Pulmonary artery endothelial cell (primary cell): ENCODE measurements around the gene ZNF580. TPM values are rescaled to one million over a fixed set of nuclear protein-coding genes. Genes with fewer than 3 reads are reported as not detected.

ENCODE experiments used
- DNase-seq: peaks from one replicate; pipeline ENCODE4 v3.0.0-alpha.2; 2011; ENCODE audit warnings: low read depth, low spot score
- total RNA-seq: library from RNA; depleted of rRNA; stranded (reverse); fragments of >200 nt; gene quantifications from 2 replicates; pipeline ENCODE4 v1.2.3, GENCODE V29; 2014

Gene ZNF580
- total RNA-seq, 1 donor from 2014 or later = 2.5 TPM

DNA sequence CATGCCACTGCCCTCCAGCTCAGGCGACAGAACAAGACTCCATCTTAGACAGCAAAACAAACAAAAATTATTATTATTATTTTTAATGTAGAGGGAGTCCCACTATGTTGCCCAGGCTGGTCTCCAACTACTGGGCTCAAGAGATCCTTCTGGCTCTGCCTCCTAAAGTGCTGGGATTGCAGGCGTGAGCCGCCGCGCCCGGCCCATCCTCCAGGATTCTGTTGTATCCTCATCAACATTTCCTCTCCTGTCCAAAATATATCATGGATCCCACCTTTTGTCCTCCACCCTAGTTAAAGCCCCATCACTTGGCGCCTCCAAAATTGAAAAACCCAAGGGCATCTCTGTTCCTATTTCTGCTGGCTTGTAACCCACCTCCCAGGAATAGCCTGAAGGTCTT, 17.7 kb upstream of the ZNF580 start:
- DNase-seq = no peak

DNA sequence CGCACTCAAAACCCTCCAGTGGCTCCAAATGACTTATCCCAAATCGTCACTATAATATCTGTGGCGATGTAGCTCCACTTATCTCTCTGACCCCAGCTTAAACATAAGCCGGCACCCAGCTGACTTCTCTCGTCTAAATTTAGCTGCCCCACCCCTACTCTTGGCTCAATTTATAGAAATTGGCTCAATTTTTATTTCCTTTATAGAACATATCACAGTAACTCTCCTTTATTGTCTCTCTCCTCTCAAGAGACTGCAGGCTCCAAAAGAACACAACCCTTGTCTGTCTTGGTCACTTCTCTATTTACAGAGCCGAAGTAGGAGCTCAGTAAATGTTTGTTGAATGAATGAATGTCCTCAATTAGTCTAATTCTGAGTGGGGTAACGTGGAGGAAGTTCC, 17.2 kb upstream of the ZNF580 start:
- no peak for DNase-seq

DNA sequence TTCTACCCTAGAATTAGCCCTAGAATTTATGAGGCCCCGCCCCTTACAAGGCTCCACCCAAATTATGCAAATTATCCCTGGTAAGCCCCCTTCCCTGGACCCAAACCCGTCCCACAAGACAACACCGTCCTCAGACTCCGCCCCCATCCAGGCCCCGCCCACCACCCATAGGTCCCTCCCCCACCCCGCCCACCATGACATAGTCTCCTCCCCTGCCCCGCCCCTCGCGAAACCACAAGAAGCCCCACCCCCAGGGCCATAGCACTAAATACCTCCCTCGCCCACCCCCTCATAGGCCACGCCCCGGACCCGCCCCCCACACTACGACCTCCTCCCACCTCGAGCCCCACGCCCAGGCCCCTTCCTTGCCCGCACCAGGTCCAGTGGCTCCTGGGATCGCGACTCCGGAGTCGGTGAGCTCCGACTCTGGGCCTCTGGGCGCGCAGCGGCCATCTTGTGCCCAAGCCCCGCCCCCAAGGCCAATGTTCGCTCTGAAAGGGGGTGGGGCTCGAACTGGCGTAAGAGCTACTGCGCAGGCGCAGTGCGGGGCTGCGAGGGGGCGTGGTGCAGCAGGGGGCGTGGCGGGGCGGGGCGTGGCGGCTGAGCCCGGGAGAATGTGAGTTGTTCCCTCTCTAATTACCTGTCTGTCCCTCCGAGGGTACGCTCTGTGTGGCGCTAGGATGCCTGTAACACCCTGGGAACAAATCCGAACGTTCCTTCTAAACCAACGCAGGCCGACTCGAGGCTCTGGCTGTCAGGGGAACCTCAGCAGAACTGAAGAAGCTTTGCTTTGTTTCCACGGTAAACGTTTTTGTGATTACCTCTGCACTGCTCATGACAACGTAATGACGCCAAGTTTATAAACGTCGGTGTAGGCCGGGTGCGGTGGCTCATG, 16.4 kb upstream of the ZNF580 start, which contains the start of gene ZNF784:
TSS of gene ZNF784 (minus strand) at position 458 of the 895 bp plus-strand sequence. CDS start at position 453, 5 bp downstream.
- DNase-seq = peak; percentile 64

DNA sequence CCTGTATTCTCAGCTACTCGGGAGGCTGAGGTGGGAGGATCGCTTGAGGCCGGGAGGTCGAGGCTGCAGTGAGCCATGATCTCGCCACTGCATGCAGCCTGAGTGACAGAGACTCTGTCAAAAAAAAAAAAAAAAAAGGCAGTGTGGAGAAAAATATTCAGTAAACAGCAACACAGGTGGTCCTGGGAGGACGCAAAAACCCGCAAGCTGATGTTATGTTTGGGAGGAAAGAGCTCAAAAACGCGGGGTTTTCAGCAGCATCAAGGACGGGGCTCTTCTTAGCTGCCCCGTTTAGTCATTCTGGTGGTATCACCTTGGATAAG, 15.8 kb upstream of the ZNF580 start:
- no peak for DNase-seq

DNA sequence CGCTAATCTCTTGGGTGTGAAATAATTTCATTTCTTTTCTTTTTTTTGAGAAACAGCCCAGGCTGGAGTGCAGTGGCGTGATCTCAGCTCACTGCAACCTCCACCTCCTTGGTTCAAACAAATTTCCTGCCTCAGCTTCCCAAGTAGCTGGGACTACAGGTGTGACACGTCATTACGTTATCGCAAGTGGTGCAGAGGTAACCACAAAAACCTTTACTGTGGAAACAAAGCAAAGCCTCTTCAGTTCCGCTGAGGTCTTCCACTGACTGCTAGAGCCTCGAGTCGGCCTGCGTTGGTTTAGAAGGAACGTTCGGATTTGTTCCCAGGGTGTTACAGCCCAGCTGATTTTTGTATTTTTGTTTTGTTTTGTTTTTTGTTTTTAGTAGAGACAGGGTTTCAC, 14.5 kb upstream of the ZNF580 start:
- no peak for DNase-seq

DNA sequence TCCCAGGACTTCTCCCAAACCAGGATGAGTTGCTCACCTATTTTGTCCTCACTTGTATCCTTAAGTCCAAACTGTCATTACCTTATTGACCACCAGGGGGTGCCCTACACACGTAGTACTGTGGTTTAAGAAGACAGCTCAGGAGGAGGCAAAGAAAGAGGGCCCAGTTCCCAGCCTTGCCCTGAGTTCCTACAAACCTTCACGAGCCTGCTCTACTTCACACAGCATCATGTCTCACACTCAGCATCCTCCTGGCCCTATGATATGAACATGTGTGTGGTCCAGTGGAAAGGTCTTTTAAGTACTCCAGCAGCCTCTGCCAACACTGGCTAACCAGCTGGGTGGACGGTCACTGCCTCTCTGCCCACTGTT, 8.4 kb upstream of the ZNF580 start:
- DNase-seq = peak; percentile 88

DNA sequence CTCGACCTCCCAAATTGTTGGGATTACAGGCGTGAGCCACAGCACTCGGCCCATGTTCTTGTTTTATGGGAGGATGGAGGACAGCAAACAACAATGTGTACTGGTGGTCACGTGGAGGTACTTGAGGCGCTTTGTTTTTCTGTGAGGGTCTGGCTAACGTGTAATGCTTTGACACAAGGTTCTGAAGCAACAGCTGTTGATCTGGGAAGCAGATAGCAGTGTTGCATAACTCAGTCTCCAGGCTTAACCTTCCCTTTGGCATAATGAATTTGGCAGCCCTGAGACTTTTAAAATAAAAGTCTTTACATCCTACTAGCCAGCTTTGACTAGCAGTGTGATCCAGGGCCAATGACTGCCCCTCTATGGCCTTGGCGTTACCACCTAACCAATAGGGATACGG, 6.9 kb upstream of the ZNF580 start:
- no peak for DNase-seq

DNA sequence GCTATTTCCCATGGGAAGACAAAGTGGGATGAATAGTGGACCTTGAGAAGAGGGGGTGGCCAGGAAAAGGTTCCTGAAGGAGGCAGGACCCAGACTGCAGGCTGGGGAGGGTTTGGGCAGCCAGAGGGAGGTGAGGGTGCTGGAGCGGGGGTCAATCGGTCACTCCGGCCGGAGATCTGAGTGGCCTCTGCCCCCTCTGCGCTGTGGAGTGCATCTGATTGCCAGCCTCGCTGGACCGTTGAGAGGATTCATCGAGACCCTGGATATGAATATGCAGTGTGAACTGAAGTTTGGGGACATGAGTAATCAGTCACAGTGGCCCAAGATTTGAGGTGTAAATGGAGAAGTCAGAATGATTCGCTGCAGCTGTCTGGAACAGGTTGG, 5.5 kb upstream of the ZNF580 start:
- no peak for DNase-seq

DNA sequence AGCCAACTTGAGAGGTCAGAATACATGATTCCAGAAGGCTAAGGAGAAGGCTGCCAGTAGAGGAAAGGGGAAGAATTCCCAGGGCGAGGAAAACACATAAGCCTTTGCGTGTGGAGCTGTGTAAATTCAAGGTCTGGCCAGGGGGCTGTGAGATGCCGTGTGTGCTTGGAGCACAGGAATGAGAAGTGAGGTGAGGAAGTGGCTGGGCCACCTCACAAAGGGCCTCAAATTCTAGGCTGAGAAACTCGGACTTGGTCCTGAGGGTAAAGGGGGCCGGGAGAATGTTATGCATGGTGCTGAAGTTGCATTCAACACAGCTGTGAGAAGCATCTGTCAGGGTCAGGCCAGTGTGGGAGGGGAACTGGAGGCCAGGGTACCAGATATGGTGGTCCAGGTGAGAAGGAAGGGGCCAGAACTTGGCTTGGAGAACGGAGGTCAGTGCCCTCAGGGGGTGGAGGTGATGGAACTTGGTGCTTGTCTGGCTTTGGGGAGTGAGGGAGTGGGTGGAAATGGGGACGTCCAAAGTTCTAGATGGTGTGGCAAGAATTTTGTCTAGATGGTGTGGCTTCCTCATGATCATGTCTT, 4.9 kb upstream of the ZNF580 start:
- no peak for DNase-seq

DNA sequence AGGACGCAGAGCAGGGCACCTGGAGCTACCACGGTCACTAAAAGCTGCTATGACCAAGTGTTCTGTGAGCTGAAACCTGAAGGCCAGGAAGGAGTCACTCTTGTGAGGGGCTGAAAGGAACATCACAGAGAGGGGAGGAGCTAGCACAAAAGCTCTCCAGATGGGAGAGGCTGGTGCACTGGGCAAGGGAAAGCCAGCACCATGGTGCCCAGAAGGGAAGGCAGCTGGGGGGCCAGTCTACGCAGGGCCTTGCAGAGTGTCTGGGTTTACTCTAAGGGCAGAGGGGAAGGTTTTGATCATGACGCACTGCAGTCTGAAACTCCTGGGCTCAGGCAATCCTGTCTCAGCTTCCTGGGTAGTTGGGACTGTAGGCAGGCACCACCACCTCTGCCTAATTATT, 4.1 kb upstream of the ZNF580 start:
- no peak for DNase-seq

DNA sequence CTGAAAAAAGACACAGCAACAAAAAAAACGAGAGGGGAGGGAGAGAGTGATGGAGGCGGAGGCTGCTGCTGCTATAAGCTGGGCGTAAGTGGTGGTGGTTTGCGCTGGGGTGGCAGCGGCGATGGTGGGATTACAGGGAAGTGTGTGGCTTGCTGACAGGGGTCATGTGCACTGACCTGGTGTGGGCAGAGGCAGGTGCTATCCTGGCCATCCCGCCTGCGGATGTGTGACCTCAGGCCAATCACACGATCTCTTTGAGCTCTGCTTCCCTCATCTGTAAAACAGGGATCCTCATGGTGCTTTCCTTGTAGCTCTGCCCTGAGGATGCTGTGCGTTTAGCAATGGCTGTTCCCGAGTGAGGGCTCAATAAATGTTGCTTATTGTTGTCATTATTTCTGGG, 3.3 kb upstream of the ZNF580 start:
- DNase-seq = no peak

DNA sequence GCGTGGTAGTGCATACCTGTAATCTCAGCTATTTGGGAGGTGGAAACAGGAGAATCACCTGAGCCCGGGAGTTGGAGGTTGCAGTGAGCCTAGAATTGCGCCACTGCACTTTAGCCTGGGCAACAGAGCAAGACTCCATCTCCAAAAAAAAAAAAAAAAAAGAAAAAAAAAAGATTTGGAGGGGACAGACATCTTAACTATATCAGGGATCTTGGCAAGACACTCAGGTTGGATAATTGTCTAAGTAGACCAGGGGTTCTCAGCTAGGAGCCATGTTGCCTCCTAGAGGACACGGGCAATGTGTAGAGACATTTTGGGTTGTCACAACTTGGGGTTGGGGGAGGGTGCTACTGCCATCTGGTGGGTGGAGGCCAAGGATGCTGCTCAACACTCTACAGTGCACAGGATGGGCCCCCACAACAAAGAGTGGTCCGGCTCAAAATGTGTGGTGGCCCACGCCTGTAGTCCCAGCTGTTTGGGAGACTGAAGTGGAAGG, 1.9 kb upstream of the ZNF580 start:
- DNase-seq = no peak

DNA sequence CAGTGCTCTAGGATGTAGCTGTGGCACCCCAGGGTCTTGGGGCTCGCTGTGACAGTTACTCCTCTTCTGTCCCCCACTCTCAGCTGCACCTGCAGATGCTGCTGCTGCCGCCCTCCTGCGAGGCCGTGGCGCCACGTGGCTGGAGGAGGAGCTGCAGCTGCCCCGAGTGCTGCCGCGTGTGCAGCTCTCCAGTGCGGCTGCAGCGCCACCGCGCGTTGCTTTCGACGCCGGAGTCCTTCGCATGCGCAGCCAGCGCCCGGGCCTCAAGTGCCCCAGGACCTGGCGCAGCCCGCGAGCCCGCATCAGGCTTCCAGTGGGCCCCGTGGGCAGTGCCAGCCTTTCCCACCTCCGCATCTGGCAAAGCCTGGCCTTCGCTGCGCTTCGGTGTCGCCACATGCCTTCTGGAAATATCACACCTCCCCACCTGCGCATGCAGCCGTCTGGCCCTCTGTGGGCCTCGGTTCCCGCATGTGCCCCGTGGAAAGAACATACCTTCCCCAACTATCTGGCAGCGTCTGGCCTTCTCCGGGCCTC, 692 bp upstream of the ZNF580 start:
- DNase-seq = no peak

DNA sequence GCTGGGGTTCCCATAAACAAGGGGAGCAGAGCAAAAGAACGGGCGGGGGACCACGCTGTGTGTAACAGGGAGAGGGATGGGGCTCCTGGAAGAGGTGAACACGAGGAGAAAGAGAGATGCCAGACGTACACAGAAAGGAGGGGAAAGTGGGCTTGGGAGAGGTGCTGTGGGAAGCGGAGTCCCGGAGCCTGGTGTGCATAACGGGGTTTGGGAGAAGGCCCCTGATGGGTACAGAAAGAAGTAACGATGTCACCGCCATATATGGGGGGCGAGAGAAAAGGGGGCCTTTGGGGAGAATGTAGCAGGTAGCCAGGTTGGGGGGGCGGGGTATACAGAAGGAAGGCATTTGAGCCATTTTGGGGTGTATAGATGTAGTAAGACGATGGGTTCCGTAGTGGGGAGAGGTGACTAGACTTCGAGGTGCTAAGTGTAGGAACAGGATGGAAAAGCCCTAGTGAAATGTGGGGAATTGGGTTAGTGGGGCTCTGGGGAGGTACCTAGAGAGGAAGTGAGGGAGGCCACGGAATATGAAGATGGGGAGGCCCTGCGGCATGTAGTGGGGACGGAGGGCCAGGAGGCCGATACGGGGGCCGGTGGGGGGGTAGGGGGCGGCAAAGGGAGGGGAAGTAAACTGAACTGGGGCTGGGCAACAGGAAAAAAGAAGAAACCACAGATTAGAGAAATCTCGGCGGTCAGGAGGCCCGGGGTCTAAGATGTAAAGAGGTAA, 787 bp downstream of the ZNF580 start:
- no peak for DNase-seq

DNA sequence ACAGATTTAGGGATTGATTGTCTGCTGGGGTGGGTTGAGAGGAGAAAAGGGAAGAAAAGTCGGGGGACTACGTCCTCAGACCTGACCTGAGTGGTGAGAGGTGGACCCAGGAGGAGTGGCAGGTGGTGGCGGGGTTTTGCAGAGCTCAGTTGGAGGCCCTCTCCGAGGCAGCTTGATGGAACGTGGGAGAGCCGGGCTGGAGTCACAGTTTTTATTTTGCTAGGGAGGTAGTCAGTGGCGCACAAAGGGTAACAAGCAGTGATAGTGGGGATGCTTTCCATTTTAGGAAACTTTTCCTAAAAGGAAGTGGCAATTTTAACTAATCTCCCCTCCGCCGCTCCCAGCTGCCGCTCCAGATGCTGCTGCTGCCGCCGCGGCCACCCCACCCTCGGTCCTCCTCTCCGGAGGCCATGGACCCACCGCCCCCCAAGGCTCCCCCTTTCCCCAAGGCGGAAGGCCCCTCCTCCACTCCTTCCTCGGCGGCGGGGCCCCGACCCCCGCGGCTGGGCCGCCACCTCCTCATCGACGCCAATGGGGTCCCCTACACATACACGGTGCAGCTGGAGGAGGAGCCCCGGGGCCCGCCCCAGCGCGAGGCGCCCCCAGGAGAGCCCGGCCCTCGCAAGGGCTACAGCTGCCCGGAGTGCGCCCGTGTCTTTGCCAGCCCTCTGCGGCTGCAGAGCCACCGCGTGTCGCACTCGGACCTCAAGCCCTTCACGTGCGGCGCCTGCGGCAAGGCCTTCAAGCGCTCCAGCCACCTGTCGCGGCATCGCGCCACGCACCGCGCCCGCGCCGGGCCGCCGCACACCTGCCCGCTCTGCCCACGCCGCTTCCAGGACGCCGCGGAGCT, 1.6 kb downstream of the ZNF580 start:
- DNase-seq = no peak

DNA sequence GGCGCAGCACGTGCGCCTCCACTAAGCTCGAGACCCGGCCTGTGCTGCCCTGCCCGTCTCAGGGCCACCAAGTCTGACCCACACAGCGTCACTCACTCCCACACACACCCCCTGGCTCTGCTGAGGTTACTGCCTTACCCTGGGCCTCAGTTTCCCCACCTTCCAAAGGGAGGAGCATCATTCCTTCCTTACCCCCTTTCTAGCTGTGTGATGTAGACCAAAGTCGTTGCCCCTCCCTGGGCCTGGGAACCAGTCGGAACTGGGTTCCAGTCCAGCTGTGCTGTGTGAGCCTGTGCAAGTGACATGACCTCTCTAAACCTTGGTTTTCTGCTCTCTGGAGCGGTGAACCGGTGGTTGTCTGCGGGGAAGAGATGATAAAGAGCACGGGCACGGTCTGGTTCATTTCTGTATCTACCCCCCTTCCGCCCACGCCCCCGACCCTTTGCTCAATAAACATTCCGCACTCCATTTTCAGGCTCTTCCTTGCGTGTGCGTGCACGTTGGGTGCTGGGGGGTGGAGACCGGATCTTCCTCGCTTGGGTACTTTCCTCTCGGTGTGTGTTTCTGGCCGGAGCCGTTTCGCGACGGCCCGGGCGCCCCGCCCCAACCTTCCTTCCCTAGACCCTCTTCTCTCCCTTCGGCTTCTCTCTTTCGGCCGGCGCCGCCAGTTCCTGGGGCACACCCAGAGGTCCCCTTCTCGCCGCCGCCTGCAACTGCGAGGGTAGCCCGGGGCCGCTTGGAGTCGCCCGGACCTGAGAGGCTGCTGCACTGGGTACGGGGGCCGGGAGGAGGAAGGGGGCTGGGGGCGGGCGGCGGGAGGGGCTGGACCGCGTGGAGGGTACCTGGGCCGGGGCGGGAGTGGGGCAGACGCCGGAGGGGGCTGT, 2.4 kb downstream of the ZNF580 start, which contains the start of gene ZNF581:
TSS of gene ZNF581 (plus strand) at position 647 of the 884 bp plus-strand sequence. CDS start 923 bp downstream, outside the sequence.
- DNase-seq = no peak

DNA sequence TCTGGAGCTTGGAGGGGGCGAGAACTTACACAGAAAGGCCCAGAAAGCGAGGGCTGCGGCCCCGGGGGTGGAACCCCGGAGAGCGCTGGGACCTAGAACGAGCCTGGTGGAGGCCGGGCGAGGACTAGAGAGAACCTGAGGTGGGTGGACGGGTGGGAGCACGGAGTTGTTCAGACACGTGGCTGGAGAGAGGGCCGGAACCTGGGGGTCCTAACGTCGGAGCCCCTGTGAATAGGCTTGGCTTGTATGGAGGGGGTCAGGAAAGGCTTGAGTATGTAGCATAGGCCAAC, 3.0 kb downstream of the ZNF580 start:
- no peak for DNase-seq

DNA sequence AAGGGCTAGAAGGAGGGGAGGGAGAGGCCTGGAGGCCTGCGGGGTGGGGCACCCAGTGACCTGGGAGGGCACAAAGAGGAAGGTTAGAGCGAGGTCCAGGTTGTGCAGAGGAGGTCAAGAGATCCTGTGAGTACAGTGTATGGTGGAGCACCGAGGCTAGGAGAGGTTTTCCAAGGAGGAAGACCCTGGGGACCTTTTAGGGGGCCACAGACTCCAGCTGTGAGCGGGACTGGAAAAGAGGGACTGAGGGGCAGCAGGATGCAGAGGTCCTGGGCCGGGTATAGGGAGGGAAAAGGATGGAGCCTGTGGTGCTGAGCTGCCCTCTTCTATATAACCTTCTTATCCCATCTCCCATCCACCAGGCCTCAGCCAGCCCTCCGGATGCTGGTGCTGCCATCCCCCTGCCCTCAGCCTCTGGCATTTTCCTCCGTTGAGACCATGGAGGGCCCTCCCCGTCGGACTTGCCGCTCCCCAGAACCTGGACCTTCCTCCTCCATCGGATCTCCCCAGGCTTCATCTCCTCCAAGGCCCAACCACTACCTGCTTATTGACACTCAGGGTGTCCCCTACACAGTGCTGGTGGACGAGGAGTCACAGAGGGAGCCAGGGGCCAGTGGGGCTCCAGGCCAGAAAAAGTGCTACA, 3.5 kb downstream of the ZNF580 start:
- DNase-seq = no peak

DNA sequence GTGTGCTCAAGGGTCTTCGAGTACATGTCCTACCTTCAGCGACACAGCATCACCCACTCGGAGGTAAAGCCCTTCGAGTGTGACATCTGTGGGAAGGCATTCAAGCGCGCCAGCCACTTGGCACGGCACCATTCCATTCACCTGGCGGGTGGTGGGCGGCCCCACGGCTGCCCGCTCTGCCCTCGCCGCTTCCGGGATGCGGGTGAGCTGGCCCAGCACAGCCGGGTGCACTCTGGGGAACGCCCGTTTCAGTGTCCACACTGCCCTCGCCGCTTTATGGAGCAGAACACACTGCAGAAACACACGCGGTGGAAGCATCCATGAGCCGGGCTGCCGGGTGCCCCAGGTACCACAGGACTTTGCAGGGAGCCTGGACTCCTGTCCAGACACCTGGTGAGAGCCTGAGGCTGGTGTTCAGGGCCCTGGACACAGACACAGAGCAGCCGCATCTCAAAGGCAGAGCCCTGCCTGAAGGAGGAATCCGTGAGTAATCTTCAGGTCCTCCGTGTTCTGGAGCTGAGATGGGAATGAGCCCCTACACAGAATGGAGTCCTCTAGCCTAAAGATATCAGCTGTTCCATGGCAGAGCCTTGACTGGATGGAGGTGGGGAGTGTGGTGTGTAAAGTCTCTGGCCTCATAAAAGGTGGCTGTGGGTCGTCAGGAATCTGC, 4.2 kb downstream of the ZNF580 start:
- no peak for DNase-seq
